Iris pigment epithelial cell (primary cell): ENCODE results near the gene CANX.
"Not testable (repeated sequence)": the region's sequence is repeated elsewhere in the genome, so short reads cannot be mapped to it uniquely, and the experiment has no call there.

ENCODE experiments used
- DNase-seq: peaks from one replicate; pipeline ENCODE4 v3.0.0-alpha.2; 2011; ENCODE audit warnings: low read depth

CANX gene, protein sequence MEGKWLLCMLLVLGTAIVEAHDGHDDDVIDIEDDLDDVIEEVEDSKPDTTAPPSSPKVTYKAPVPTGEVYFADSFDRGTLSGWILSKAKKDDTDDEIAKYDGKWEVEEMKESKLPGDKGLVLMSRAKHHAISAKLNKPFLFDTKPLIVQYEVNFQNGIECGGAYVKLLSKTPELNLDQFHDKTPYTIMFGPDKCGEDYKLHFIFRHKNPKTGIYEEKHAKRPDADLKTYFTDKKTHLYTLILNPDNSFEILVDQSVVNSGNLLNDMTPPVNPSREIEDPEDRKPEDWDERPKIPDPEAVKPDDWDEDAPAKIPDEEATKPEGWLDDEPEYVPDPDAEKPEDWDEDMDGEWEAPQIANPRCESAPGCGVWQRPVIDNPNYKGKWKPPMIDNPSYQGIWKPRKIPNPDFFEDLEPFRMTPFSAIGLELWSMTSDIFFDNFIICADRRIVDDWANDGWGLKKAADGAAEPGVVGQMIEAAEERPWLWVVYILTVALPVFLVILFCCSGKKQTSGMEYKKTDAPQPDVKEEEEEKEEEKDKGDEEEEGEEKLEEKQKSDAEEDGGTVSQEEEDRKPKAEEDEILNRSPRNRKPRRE

DNA sequence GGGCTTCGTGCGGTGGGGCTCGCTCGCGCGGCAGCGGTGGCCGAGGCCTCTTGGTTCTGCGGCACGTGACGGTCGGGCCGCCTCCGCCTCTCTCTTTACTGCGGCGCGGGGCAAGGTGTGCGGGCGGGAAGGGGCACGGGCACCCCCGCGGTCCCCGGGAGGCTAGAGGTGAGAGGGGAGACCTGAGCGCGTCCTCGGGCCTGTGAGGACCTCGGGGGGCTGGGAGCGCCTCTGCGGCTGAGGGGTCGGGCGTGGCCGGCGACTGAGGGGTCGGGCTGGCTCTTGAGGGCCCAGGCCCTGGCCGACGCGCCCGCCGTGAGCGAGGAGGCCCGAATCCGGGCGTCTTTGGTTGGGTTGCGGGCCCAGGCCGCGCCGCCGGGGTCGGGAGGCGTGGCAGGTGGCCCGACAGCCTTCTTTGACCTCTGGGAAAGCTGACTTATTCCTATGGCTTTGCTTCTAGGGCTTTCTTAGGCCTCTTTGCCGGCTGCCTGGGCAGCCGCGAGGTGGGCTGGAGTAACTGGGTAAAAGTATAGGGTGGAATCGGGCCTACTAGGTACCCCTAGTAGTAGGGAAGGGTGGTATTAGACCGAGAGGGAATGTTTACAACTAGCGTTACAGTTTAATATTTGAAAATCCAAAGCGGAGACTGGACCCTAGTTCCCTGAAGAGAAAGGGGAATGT lies at the start of gene CANX:
Gene CANX (plus strand): TSS at position 33 of the 681 bp plus-strand sequence. CDS start 6,715 bp downstream, outside the sequence.
- DNase-seq = no peak

DNA sequence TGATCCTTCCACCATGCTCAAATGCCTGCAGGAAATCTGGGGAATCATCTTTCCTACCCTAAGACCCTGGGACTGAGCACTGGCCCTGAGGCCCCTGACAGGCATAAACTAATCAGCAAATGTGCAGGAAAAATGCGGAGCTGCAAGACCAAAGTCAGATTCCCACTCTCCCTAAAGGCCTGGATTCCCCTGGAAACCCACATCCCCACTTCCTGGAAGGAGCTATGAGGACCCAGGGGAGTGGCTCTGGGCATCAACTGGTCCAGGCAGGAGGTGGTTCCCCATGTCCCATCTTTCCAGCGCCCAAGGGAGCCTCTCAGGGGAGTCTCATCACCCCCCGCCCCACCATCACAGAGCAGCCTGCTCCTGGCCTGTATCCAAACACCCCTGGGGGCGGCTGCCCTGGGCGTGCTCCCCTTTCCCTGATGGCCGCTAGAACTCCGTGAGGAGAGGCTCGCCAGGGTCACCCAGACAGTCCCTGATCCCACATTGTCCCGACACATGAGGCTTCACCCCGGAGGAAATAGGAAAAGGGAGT lies 49.5 kb upstream of the CANX start:
- not testable (repeated sequence) for DNase-seq

DNA sequence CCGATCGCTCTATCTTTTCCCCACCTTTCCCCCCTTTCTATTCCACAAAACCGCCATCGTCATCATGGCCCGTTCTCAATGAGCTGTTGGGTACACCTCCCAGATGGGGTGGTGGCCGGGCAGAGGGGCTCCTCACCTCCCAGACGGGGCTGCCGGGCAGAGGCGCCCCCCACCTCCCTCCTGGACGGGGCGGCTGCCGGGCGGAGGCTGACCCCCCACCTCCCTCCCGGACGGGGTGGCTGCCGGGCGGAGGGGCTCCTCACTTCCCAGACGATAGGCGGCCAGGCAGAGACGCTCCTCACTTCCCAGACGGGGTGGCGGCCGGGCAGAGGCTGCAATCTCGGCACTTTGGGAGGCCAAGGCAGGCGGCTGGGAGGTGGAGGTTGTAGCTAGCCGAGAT lies 48.5 kb upstream of the CANX start:
- not testable (repeated sequence) for DNase-seq

DNA sequence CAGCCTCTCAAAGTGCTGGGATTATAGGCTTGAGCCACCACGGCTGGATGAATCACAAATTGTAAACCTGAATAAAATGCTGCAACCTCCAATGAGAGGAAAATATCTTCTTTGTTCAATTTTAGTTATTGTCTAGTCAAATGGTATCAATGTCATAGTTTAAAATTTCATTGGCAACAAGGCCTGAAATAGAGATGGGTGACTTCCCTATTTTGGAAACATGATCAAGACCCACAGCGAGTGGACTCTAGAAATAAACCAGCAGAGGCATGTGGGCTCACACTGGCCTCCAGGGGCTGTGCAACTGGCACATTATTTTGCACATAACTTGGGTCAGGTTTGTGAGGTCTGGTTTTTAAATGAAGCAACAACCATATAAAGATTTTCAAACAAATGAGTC lies 45.6 kb upstream of the CANX start:
- not testable (repeated sequence) for DNase-seq

DNA sequence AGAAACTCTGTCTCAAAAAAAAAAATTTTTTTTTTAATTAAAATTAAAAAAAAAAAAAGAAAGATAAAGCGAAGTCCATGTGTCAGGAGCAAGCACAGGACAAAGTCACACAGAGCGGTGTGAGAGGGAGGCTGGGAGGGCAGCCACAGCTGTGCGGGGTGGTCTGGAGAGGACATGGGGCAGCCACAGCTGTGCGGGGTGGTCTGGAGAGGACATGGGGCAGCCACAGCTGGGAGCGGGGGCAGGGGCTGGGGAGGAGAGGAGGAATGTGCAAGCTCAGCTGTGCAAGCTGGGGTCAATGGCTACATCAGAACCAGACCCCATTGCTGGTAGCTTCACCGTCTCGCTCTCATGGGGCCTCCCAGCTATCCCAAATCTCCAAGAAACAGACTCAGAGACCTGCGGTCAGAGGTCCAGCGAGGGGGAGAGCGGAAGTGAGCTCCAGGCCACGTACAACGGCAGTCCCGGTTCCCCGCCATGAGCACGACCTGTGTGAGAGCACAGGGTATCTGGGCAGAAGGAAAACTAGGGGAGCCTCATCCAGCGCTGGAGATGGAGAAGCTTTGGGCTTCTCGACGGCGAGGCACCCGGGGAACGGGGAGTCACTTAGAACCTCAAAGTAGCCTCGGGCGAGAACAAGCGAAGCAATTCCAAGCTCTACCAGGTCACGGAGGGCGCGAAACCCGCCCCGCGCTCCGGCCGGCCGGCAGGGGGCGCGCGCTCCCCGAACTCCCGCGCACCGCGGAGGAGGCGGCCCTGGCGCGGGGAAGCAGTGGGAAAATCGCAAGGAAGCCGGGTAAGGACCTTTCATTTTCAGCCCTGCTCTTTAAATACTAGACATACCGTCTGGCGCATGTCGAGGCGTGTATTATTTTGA lies 41.2 kb upstream of the CANX start:
- DNase-seq = not testable (repeated sequence)

DNA sequence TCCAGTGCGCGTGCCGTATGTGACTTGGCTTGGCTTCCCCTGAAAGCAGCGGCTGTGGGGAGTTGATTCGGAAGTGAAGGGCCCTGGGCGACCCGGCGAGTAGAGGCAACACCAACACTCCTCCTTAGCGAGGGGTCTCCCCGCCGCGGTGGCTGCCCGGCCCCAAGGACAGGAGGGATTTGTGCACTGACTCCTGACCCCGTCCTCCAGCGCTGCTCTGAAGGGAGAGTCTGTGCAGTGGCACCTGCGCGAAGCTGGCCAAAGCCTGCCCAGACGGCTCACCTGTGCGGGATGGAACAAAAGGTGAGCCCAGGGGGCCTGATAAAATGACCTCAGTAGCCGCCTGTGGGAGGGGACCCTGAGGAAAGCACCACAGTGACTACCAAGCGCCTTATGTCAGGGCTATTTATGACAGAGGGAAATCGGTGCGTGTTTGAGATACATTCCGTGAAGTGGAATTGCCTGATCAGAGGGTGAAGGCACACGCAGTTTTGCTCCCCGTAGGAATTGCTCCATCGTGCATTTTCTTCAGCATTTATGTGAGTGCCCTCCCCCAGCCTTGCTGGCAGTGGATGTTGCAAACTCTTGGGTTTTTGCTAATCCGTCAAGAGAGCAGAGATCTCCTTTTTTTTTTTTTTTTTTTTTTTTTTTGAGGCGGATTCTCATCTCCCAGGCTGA lies 40.4 kb upstream of the CANX start:
- peak; percentile 75 for DNase-seq

DNA sequence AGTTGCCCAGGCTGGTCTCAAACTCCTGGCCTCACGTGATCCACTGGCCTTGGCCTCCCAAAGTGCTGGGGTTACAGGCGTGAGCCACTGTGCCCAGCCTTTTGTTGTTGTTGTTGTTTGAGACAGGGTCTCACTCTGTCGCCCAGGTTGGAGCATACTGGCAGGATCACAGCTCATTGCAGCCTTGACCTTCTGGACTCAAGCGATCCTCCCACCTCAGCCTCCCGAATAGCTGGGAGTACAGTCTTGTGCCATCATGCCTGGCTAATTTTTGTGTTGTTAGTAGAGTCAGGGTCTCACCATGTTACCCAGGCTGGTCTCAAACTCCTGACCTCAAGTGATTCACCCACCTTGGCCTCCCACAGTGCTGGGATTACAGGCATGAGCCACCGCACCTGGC lies 37.1 kb upstream of the CANX start:
- DNase-seq = not testable (repeated sequence)

DNA sequence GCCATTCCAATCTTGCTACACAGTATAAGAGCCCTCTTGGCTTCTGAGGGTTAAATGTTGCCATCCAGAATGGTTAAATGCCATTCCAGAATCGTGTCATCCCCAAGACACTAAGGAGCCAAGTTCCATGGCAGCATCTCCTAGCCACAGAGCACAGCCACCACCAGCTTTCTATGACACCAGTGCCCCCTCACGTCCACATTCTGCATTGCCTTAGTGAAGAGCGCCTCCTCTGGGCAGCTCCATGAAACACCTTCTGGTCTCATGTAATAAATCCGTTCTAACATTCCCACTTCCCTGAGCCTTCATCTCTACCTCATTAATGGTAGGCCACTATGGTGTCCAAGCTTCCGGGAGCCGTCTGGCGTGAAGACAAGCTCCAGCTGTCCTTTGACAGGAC lies 30.4 kb upstream of the CANX start:
- peak; percentile 67 for DNase-seq

DNA sequence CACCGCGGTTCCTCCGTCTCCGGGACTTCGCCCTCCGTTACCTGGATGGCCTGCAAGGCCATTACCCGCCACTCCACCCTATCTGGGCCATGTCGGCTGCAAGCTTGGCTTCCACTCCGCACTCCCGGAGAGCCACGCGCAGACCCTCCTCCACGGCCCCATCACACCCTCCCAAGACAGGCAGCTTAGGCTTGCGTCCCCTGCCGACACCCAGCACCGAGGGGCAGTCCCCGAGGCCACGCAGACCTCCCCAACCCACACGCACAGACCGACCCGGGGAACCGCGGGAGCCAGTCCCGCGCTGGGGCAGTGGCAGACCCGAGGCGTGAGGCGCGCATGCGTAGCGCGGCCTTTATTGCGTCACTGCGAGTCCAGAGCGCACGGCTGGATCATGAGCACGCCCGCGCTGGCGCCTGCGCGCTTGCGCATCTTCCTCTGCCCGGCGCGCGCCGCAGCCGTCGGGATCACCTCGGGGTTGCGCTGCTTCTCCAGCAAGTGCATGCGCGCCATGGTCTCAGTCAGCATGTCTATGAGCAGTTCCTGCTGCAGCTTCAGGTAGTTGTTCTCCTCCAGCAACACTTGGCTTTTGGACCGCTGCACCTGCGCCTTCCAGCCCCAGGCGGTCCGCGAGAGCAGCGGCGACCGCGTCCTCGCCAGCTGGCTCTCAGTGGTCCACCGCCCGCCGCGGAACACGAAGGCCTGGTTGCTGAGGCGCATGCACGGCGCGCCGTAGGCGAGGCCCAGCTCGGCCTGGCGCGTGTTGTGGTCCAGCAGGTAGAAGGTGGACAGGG lies 20.3 kb upstream of the CANX start:
- DNase-seq = peak; percentile 94

DNA sequence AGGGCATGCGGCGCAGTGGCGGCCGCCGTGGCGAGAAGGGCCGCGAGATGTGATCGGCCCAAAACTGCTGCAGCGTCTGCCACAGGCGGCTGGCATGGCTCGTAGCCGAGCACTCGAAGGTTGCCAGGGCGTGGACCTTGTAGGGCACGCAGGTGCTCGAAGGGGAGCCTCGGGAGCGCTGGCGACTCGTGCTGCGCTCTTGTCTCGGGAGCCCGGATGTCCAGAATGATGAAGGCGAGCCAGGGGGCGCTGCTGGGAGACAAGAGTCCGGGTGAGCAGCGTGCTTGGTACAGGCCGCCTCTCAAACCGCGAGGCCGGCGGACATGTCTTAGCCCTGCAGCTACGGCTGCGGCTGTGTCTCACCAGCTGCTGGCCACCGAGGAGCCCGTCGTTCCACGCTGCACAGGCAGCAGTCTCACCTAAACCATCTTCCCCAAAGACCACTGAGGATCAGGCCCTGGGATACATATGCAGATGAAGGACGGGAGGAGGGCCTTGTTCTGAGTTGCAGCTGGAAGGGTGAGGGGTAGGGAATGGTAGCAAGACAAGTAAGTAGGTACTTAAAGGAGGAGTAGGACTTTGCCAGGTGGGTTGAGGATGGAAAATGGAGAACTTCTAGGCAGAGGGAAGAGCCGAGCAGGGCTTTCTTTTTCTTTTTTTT lies 19.6 kb upstream of the CANX start:
- DNase-seq = peak; percentile 73

DNA sequence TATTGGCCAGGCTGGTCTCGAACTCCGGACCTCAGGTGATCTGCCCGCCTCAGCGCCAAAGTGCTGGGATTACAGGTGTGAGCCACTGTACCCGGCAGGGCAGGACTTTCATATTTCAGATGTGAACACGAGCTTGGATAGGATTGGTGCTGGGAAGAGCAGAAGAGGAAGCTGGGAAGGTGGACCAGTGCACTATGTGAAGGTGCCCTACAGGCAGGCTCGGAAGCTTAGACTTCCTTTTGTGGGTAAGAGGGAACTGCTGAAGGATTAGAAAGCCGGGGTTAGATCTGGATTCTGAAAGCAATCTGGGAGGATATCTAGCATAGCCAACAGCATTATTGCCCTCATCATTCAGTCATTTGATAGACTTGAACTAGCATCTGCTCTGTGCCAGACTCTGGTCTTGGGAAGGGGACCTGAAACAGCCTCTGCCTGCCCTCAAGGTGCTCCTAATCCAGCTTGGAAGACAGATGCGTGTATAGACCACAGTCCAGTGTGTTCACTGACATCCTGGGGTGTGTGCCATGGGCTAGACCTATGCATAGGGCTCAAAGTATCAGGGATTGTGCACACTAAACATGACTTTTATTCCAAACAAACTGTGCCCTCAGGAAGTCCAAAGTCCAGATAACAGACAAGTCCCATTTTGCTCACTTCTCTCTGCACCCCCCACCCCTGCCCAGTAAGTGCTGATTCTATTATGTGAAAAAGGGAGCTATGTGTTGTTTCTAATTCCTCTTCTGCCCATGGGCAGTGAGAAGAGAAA lies 18.6 kb upstream of the CANX start:
- DNase-seq = no peak

DNA sequence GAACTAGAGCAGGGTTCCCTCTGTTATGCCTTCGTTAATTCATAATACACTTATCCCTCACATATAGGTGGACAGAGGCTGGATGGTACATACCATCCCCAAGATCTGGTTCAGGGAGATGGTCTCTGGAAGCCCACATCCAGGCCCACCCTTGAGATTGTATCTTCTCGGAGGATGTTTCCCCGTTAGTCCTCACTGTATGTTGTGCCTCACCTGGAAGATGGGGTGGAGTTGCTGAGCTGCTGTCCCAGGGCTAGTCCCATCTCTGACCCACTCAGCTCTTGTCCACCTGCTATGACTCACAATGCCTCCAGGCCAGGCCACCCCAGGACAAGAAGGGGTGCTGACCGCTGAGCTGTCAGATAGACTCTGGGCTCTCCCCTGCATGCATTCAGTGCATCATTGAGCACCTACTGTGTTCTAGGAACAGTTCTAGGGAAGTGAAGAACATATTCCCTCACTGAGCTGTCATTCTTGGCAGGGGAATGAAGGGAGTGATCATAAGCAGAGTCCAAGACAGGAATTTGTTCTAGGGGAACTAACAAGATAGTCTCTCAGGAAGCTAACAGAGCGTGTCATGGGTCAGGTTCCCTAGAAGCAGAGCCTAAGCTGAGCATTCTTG lies 17.9 kb upstream of the CANX start, which contains the start of gene CBY3:
Gene CBY3 (minus strand): TSS at position 255 of the 622 bp plus-strand sequence. CDS start 116 bp downstream, at position 139.
- DNase-seq = peak; percentile 39

DNA sequence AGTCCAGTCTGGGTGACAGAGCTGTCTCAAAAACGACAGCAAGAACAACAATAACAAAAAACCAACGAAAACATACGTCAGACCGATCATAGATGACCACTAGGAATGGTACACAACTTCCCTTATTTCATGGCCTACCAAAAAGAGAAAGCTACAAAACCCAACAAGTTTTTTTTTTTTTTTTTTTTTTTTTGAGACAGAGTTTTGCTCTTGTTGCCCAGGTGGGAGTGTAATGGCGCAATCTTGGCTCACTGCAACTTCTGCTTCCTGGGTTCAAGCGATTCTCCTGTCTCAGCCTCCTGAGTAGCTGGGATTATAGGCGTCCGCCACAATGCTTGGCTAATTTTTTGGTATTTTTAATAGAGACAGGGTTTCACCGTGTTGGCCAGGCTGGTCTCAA lies 9.6 kb upstream of the CANX start:
- not testable (repeated sequence) for DNase-seq

DNA sequence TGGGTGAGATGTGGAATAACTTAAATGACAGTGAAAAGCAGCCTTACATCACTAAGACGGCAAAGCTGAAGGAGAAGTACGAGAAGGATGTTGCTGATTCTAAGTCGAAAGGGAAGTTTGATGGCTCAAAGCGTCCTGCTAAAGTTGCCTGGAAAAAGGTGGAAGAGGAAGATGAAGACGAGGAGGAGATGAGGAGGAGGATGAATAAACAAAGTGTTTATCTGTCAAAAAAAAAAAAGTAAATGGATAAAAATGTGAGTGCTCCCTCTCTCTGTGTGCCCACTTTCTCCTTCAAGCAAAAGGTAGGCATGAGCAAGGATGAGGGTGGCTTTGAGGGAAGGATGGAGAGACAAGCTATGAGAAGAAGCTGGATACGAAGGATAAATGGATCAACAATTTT lies 4.2 kb upstream of the CANX start:
- DNase-seq = no peak

DNA sequence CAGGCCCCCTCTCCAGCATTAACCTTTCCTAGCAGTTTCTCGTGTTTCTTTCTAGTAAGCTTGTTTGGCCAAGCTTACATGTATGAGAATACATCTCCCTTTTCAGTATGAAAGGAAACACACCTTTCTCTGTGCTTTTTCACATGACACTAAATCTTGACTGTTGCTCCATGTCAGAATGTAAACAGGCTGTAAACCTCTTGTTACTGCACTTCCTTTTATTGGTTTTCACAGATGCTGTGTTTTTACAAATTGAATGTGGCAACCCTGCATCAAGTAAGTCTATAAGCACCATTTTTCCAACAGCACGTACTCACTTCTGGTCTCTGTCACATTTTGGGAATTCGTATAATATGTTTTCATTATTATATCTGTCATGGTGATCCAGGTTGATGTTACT lies 2.2 kb upstream of the CANX start:
- no peak for DNase-seq

DNA sequence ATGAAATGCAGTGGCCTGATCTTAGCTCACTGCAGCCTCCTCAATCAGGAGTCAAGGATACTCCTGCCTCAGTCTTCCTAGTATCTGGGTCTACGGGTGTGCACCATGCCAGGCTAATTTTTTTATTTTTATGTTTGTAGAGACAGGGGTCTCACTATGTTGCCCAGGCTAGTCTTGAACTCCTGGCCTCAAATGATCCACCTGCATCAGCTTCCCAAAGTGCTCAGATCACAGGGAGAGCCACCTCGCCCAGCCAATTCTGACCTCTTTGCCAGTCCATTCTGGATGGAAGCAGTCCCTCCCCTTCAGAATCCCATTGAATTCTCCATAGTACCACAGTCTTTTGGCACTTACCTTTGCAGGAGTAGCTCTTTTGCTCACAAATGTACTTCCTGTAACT lies 1.7 kb upstream of the CANX start:
- no peak for DNase-seq

DNA sequence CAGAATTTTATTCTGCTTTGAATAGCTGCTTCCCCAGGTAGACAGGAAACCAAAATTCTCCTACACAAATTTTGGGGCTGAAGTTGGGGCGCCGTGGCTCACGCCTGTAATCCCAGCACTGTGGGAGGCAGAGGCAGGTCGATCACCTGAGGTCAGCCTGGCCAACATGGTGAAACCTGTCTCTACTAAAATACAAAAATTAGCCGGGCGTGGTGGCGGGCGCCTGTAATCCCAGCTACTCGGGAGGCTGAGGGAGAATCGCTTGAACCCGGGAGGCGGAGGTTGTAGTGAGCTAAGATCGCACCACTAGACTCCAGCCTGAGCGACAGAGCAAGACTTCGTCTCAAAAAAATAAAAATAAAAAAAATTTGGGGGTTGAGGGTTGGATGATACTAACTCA lies 1.2 kb upstream of the CANX start:
- DNase-seq = not testable (repeated sequence)
